Measurements from ENCODE around the gene FAM3A. TPM values are rescaled to one million over a fixed set of nuclear protein-coding genes. Genes with fewer than 3 reads are reported as not detected.

Gene FAM3A
- polyA plus RNA-seq, 1 donor from 2014 or later: 19.5 TPM

- H3K9me3 ChIP-seq (ENCODE audit: low read length): no peaks in the 10 kb centered on the region
- no peaks in the 10 kb centered on the region for H3K9me2 ChIP-seq (ENCODE audit: insufficient read depth, low read length)
- no peak overlapping the region for H2AFZ ChIP-seq (ENCODE audit: low read depth, low read length)
- H3K36me3 ChIP-seq (ENCODE audit: insufficient read depth, low read length): no peaks in the 10 kb centered on the region
- H3K27ac ChIP-seq (ENCODE audit: low read length): no peak overlapping the region
- H3K4me3 ChIP-seq (ENCODE audit: low read length): no peak overlapping the region
- H3K27me3 ChIP-seq (ENCODE audit: insufficient read depth, low read depth, low read length): no peaks in the 10 kb centered on the region
- no peaks in the 10 kb centered on the region for H3F3A ChIP-seq (ENCODE audit: insufficient read depth, low read length, poor library complexity, severe bottlenecking)
- no peaks in the 10 kb centered on the region for H4K20me1 ChIP-seq (ENCODE audit: insufficient read depth)
- H3K4me2 ChIP-seq (ENCODE audit: low read length): no peak overlapping the region
- TF ChIP-seq REST (IDR thresholded peaks at IDR 0.05; ENCODE audit: borderline replicate concordance) (no peak), RAD21 (conservative IDR thresholded peaks at IDR 0.05) (no peak), MXI1 (conservative IDR thresholded peaks at IDR 0.05; ENCODE audit: poor library complexity, severe bottlenecking) (no peak), EP300 (conservative IDR thresholded peaks at IDR 0.05; ENCODE audit: poor library complexity, severe bottlenecking) (no peak)
- H3K9ac ChIP-seq (ENCODE audit: low read length): no peak overlapping the region
- no peaks in the 10 kb centered on the region for H3K79me2 ChIP-seq (replicated peaks; ENCODE audit: insufficient read depth, low read length)
Measured at GRCh38 chrX:154507673-154508383, 8.2 kb downstream of the FAM3A start.

DNA sequence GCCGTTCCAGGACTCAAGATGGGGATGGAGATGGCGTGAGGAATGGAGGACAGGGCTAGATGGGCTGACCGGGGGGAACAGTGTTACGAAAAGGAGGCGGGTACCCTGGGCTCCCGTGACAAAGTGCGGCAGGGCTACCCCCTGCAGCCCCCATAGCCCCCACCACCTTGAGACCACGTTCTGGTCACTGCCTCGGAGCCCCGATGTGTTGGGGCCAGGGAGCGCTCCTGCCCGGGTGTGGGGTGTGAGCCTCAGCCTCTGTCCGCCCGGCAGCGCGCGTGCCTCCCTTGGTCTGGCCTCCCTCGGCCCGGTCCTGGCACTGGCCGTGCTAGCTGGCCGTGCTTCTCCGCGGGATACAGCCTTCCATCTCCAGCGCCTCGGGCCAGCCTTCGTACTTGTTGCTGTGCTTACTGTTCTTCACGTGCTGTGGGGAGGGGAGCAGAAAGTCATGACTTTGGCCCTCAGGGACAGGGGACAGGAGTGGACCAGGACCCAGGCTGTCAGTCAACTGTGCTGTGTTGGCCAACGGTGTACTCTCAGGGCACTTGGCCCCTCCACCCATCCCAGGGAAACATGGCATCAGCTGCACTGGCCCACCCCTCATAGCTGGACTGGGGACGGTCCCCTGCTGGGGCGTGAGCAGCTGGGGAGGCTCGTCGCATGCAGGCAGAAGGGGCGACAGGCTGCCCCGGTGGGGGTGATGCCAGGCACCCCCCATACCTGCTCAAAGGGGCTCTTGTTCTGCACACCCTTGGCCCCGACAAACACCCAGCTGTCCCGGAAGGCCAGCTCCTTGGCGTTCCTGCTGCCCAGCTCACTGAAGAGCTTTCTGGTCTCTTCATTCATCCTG lies 9.3 kb downstream of the FAM3A start:
- no peaks in the 10 kb centered on the region for H4K20me1 ChIP-seq (ENCODE audit: insufficient read depth)
- no peaks in the 10 kb centered on the region for H3K27me3 ChIP-seq (ENCODE audit: insufficient read depth, low read depth, low read length)
- H3K27ac ChIP-seq (ENCODE audit: low read length): no peak overlapping the region
- no peaks in the 10 kb centered on the region for H3K9me3 ChIP-seq (ENCODE audit: low read length)
- H3K36me3 ChIP-seq (ENCODE audit: insufficient read depth, low read length): no peaks in the 10 kb centered on the region
- H3K9me2 ChIP-seq (ENCODE audit: insufficient read depth, low read length): no peaks in the 10 kb centered on the region
- no peak for TF ChIP-seq RAD21 (conservative IDR thresholded peaks at IDR 0.05)
- TF ChIP-seq, protein P1, sequence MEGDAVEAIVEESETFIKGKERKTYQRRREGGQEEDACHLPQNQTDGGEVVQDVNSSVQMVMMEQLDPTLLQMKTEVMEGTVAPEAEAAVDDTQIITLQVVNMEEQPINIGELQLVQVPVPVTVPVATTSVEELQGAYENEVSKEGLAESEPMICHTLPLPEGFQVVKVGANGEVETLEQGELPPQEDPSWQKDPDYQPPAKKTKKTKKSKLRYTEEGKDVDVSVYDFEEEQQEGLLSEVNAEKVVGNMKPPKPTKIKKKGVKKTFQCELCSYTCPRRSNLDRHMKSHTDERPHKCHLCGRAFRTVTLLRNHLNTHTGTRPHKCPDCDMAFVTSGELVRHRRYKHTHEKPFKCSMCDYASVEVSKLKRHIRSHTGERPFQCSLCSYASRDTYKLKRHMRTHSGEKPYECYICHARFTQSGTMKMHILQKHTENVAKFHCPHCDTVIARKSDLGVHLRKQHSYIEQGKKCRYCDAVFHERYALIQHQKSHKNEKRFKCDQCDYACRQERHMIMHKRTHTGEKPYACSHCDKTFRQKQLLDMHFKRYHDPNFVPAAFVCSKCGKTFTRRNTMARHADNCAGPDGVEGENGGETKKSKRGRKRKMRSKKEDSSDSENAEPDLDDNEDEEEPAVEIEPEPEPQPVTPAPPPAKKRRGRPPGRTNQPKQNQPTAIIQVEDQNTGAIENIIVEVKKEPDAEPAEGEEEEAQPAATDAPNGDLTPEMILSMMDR (IDR thresholded peaks at IDR 0.05; ENCODE audit: poor library complexity, severe bottlenecking): no peak
- no peak for TF ChIP-seq SMC3 (conservative IDR thresholded peaks at IDR 0.05; ENCODE audit: poor library complexity)
- TF ChIP-seq POLR2AphosphoS5 (IDR thresholded peaks at IDR 0.05): no peak
- TF ChIP-seq EP300 (conservative IDR thresholded peaks at IDR 0.05; ENCODE audit: poor library complexity, severe bottlenecking): no peak
- TF ChIP-seq EZH2 (IDR thresholded peaks at IDR 0.05; ENCODE audit: borderline replicate concordance, insufficient read depth, low read length, poor library complexity, severe bottlenecking): no peak
- TF ChIP-seq REST (IDR thresholded peaks at IDR 0.05; ENCODE audit: borderline replicate concordance): no peak
- TF ChIP-seq MXI1 (conservative IDR thresholded peaks at IDR 0.05; ENCODE audit: poor library complexity, severe bottlenecking): no peak
- TF ChIP-seq TAF1 (IDR thresholded peaks at IDR 0.05; ENCODE audit: low read depth): no peak
- no peak overlapping the region for H2AFZ ChIP-seq (ENCODE audit: low read depth, low read length)
- no peak overlapping the region for H3K4me3 ChIP-seq (ENCODE audit: low read length)
- H3K4me2 ChIP-seq (ENCODE audit: low read length): no peak overlapping the region
- no peaks in the 10 kb centered on the region for H3F3A ChIP-seq (ENCODE audit: insufficient read depth, low read length, poor library complexity, severe bottlenecking)
- H3K79me2 ChIP-seq (replicated peaks; ENCODE audit: insufficient read depth, low read length): no peaks in the 10 kb centered on the region
- H3K9ac ChIP-seq (ENCODE audit: low read length): no peak overlapping the region

Measured in neural cell (in vitro differentiated cells).